Stimulated activated CD4-positive, alpha-beta T cell treated with anti-CD3 and anti-CD28 coated beads, TNF-alpha, amount 100 ng/mL, for 4 hours (primary cell): ENCODE results near the gene VTCN1.
"Not testable (repeated sequence)": the region's sequence is repeated elsewhere in the genome, so short reads cannot be mapped to it uniquely, and the experiment has no call there.

Source experiments
- DNase-seq, 3 experiments: peaks; one replicate each; pipeline ENCODE4 v3.0.0-alpha.2; 2020; ENCODE audit warnings: low read depth in 3 of 3

The VTCN1 gene

DNA sequence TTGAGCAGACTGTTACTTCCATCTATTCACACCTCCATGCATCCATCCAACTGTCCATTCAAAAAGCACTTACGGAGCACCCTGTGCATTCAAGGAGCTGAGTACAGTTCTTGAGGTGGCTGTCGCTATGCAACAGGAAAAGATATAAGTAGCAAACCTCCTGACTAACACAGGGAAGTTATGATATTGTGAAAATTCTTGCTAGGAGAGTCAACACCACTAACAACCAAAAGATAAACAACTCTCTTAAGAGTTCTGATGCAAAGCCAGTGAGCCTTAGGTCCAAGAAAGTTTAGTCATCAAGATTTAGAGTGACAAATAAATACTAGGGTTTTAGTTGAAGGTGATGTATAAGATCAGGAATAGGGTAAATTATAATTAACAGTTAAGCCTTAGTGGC lies 44.7 kb downstream of the VTCN1 start:
- DNase-seq: no peak

GRCh38 chr1:117164209-117164608 lies 46.5 kb downstream of the VTCN1 start:
- DNase-seq: no peak

DNA sequence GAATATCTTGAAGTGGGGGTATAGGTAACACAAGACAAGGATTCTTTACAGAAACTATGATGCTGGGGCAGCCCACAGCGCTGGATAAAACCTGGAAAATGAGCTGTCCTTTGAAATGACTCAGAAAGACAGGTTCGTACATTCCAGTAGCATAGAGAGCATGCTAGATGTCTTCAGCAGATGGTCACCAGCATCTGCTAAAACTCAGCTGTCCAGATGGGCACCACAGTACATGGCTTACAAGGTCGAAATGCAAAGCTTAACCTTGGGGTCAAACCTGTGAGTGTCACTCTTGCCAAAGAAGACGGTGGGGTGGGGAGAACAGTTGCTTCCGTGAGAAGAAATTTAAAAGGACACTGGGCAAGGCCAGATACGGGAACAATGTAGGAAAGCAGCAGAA lies 47.9 kb downstream of the VTCN1 start:
- DNase-seq: no peak

DNA sequence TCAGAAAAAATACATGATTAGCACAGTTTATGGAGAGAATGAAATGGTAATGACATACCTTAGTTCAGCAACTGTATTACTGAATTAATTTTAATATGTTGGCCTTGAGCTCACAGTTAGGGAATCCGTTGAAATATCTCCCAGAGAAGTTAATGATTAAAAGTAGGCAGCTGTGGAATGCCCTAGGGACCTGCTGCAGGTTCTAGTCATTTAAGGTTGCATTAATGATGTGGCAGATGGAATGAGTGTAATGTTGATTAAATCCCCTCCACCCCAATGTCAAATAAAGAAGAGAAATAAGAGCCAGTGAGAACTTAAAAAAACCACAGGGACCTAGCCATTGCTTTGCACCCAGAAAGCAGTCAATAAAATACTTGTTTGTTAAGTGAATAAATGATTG lies 48.8 kb downstream of the VTCN1 start:
- no peak for DNase-seq

DNA sequence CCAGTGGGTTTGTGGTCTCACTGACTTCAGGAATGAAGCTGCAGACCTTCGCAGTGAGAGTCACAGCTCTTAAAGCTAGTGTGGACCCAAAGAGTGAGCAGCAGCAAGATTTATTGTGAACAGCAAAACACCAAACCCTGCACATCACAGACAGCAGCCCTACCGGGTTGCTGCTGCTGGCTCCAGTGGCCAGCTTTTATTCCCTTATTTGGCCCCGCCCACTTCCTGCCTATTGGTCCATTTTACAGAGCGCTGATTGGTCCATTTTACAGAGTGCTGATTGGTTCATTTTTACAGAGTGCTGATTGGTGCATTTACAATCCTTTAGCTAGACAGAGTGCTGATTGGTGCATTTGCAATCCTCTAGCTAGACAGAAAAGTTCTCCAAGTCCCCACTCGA lies 59.4 kb downstream of the VTCN1 start:
- DNase-seq: not testable (repeated sequence)

DNA sequence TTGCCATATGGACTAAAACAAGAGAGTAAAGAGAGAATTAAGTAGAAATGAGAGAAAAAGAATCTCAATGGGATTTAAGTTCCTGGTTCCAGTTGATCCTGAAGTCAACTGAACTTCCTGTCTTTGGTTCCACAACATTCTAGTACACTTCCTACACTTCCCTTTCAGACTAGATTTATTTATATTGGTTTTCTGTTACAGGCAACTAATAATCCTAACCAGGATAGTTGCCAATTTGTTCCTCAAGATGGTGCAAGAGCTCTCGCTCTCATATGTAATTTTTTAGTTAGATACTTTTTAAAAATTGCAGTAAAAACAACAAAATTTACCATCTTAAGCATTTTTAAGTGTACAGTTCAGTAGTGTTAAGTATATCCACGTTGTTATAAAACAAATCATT lies 60.4 kb downstream of the VTCN1 start:
- no peak for DNase-seq

DNA sequence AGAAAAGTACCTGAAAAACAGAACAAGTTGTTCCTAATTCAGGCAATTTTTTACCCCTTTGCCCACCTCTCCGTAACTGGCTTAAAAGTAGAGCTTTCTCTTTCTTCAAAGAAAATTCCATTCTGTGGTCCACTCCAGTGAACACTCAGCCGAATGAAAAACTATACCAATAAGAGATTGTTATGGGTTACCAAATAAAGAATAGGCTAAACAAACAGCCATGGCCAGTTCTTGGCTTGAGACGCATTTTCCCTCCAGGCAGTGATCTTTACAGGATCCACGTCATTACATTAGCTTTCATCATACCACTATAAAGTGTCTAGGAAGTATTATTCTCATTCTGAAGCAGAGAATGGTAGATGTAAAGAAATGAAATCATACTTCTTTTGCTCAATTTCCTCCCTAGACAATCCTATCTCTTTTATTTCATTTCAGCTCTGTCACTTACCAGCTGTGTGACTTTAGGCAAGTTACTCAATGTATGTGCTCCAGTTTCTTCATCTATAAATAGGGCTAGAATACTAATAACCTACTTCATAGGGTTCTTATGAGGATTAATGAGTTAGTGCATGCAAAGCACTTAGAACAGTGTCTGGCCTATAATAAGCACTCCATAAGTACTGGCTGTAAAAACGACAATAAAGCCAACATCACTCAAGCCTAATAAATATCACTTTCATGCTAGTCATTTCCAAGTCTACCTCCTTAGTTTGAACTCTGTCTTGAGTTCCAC lies 62.7 kb downstream of the VTCN1 start:
- DNase-seq: no peak

DNA sequence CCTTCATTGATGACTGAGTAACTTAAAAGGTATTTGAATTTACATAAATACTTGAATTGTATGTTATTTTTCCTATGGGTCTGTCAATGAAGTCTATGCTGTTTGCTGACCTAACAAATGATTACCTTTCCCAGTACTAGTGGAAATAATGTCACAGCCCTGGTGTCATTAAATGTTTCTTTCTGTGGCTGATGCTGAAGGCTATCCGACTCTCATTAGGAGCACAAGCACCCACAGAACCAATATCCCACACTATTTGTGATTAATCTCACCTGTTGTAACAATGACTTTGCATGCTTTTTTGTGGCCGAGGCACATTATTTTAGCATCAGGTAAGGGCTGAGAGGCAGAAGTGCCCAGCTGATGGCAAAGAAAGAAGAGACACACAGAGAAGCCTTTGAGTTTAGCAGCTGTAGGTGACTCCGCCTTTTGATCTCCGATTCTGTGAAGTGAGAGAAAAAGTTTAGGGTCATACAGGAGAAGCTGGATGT lies 63.3 kb downstream of the VTCN1 start:
- no peak for DNase-seq

GRCh38 chr1:117146575-117147340 lies 64.0 kb downstream of the VTCN1 start:
- DNase-seq: no peak

DNA sequence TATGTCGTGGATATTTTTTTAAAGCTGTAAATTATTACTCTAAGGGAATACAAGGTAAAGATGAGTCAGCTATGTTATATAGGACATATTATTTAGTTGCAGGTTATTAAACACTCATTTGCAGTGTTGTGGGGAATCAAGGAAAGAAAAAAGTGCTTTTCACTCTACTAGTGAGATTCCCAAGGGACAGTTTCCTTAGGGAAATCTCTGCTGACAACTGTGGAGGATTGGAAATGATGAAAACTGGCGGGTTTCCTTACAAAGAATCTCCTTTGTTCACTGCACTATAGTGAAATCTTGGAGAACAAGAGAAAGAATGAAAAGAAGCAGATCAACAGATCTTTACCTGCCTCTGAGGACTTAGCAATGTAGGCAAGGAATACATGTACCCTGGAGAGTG lies 64.7 kb downstream of the VTCN1 start:
- DNase-seq: no peak

DNA sequence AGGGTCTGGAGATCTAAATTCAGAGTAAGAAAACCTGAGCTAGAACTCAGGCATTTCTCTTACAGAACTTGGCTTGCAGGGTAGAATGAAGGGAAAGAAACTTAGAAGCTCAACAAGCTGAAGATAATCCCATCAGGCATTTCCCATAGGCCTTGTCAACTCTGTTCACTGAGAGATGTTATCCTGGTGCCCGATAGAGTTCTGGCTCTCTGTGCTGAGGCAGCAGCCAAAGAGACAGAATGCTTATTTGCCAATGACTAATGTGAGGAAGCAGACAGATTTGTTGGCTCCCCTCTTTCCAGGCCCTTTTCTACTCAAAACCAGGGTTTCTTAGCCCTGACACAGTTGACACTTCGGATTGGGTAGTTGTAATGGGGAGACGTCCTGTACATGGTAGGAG lies 66.9 kb downstream of the VTCN1 start:
- DNase-seq: no peak

DNA sequence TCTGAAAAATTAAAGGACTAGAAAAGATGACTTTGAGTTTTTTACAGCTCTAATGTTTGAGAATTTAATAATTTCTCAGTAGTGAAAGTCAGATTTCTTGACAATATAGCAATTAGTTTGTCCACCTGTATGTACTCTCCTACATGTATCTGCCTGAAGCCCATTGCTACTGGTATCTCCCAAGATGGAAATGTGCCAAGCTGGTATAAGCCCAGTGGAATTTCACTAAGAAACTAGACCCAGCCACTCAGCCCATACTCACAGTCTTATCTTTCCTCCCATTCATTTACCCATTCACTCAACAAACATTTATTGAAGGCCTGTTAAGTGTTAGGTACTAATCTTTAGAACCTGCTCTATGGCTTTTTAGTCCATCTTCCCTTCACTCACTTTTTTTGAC lies 67.6 kb downstream of the VTCN1 start:
- no peak for DNase-seq

DNA sequence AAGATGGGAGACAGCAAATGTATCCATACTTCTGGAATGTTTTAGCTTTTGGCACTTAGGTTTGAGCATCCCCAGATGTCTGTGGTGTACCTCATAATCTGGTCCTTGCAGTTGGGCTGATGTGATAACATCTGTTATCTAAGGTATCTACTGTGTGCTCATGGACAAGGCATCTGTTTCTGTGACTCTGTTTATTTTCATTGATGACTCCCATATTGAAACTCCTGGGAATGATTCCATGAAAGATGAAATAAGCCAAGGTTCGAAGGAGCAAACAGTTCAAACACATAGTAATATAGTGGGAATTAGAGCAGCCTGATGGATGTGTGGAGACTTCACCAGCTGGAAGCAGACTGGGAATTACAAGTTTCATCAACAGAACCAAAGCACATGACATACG lies 68.5 kb downstream of the VTCN1 start:
- DNase-seq: no peak

- DNase-seq: no peak
Observed at GRCh38 chr1:117138561-117138960, 72.2 kb downstream of the VTCN1 start.

GRCh38 chr1:117138106-117138505 lies 72.6 kb downstream of the VTCN1 start:
- no peak for DNase-seq

- DNase-seq: no peak
Observed at GRCh38 chr1:117137281-117137855, 73.4 kb downstream of the VTCN1 start.

DNA sequence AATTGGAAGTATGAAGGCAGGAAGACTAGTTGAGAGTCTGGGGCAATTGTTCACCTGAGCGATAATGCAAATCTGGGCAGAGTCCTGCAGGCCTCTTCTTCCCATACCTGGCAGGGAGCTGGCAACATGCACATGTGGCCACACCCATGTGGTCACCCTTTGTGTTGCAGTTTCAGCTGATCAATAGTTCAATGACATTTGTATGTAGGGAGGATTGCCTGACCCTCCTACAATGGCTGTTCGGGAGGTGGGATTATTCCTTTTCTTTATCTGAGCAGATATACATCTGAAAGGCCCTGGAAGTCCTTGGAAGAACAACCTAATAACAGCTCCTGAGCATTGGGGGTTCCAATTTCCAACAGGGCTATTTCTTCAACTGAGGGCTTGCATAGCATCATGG lies 74.0 kb downstream of the VTCN1 start:
- no peak for DNase-seq

GRCh38 chr1:117135329-117135728 lies 75.4 kb downstream of the VTCN1 start:
- DNase-seq: no peak

DNA sequence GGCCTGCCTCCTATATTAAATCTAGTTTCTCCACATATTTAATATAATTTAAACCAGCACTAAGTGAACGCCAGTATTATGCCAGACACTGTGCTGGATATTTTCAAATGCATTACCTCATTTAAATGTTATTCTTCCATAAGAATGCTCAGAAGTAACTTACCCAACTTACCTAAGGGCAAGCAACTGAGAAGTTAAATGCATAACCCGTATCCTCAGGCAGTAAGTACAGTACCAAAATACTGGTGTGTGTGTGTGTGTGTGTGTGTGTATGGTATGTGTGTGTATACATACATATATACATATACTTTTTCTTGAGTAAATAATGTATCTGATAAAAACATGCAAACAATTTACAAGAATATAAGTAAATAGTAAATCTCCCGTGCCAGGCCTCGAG lies 80.2 kb downstream of the VTCN1 start:
- no peak for DNase-seq

DNA sequence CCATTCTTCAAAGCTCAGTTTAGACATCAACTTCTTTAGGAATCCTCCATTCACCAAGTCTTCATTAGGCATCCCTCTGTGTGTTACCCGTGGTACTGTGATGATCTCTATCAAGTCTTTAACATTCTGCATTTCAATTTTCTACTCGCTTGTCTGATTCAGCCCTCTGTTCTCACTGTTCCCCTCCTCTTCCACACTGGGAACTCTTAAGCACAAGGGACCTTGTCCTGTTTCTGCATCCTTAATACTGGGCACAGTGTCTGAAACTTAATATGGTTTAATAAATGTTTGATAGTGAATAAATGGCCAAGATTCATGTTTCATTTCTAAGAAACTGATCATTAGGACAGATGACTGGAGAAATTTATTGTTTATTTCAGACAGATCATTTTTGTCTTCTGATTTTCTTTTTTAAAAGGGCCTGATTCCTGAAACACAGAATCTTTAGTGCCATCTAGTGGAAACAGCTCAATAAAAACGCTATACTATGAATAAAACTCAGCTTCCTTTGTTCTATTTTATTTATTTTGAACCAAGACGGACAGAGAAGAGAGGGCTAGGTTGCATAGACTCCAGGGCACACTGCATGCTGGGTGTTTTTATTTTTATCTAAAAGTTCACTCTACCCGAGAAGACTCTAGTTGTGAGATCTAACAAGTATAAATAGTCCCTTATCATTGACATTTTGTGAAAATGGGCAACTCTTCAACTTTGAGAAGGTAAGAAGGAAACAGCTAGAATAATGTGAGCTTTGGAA lies 82.2 kb downstream of the VTCN1 start:
- no peak for DNase-seq

DNA sequence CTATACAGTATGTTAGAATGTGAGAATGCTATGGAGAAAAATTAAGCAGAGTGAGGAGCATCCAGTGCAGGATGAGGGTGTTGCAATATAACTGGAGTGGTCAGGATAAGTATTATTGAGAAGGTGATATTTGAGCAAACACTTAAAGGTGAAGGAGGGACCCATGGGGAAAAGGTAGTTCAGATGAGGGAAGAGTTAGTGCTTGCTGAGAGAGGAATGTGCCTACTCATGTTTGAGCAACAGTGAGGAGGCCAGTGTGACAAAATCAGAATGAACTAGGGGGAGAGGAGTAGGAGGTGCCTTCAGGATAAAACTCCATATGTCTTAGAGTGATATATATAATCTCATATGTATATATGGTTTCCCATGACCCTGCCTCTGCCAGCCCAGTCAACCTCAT lies 82.9 kb downstream of the VTCN1 start:
- DNase-seq: no peak

GRCh38 chr1:117124661-117125060 lies 86.1 kb downstream of the VTCN1 start:
- DNase-seq: no peak
